Right cardiac atrium (tissue), 5 donors: ENCODE results near the gene REG4. TPM values are rescaled to one million over a fixed set of nuclear protein-coding genes. Genes with fewer than 3 reads are reported as not detected.
"Not testable (repeated sequence)": the region's sequence is repeated elsewhere in the genome, so short reads cannot be mapped to it uniquely, and the experiment has no call there.

Experiments
- ATAC-seq, 2 donors: fragments of 200-7000 bp; cut with Tn5 transposase; one replicate each; pipeline versions ENCODE4 v1.8.0 to v1.9.1; 2020; ENCODE audit warnings: moderate library complexity in 2 of 2, mild to moderate bottlenecking in 1 of 2
- DNase-seq, 3 donors: peaks; one replicate each; pipeline ENCODE4 v3.0.0-alpha.2; 2020
- H3K27ac ChIP-seq: one replicate; pipeline ENCODE4 v1.5.1; 2013; ENCODE audit warnings: mild to moderate bottlenecking, low read length, control low read depth, moderate library complexity
- H3K27me3 ChIP-seq: one replicate; pipeline ENCODE4 v1.6.1; 2013; ENCODE audit not compliant: control insufficient read depth, insufficient read depth
- H3K4me1 ChIP-seq: one replicate; pipeline ENCODE4 v1.6.1; 2013; ENCODE audit warnings: low read length; ENCODE audit not compliant: control insufficient read depth, insufficient read depth
- H3K4me3 ChIP-seq: one replicate; pipeline ENCODE4 v1.5.1; 2013; ENCODE audit warnings: low read length, control low read depth
- H3K9me3 ChIP-seq: one replicate; pipeline ENCODE4 v1.6.1; 2013; ENCODE audit warnings: low read length; ENCODE audit not compliant: control insufficient read depth
- WGBS: extraction: QIAGEN DNeasy Blood & Tissue Kit; methylation state at CpG from one replicate; pipeline ENCODE4 v1.1.7; 2013; 5-methylcytosine and 5-hydroxymethylcytosine counted together
- intact Hi-C, 4 donors: fragments of 100-400 bp; cut with DNase I; formaldehyde crosslinking; loops; one replicate each; pipeline versions ENCODE4 v1.11.0 to v1.14.0; 2022 to 2023
- polyA plus RNA-seq: library from polyadenylated mRNA; stranded (reverse); fragments of 200-250 nt; gene quantifications from one replicate; pipeline ENCODE4 v1.2.3, GENCODE V29; 2013
- total RNA-seq, 4 donors: library from RNA; stranded (reverse); fragmentation: NEBNext Ultra II Directional; extraction: Animal tissue kit (Norgen Biotek cat#: 25700); gene quantifications; one replicate each; pipeline ENCODE4 v1.2.1, GENCODE V29; 2021
- donor health status: healthy with polysubstance abuse.
- donor health status: DM: no; HTN: yes; CAD: no.
- donor health status: DM: no; HTN: no; CAD: no.
- donor health status: DM: no; HTN: yes; CAD: no; lungs with severe emphysema.
- donor health status: DM: yes; HTN: yes; CAD: no.

Gene REG4
- total and polyA plus RNA-seq, 5 donors: not detected

GRCh38 chr1:119829006-119829405 is 17.7 kb upstream of the REG4 start:
- intact Hi-C loops, H3K4me3 ChIP-seq, H3K27ac ChIP-seq, DNase-seq, H3K9me3 ChIP-seq, ATAC-seq, H3K4me1 ChIP-seq, H3K27me3 ChIP-seq: not testable (repeated sequence)

- WGBS: 78% methylated on average over 3 of the region's 3 CpGs
- no peak for ATAC-seq
- intact Hi-C loops: no loop called here
Measured at GRCh38 chr1:119828266-119828665, 17.0 kb upstream of the REG4 start.

GRCh38 chr1:119827010-119827409 is 15.8 kb upstream of the REG4 start:
- 75% methylated on average over 1 of the region's 1 CpG for WGBS
- Histone ChIP-seq H3K4me3 (no peak overlapping the region), H3K27me3 (no peaks in the 10 kb centered on the region), H3K9me3 (no peaks in the 10 kb centered on the region), H3K4me1 (no peaks in the 10 kb centered on the region), H3K27ac (no peak overlapping the region)
- intact Hi-C loops: no loop called here
- ATAC-seq (no peak), DNase-seq (no peak)

More at GRCh38 chr1:119828266-119828665, 17.0 kb upstream of the REG4 start:
- DNase-seq: no peak
- Histone ChIP-seq H3K4me3 (no peak overlapping the region), H3K4me1 (no peaks in the 10 kb centered on the region), H3K27me3 (no peaks in the 10 kb centered on the region), H3K9me3 (no peaks in the 10 kb centered on the region), H3K27ac (no peak overlapping the region)

- H3K4me3 ChIP-seq: no peak overlapping the region
- 73% methylated on average over 3 of the region's 3 CpGs for WGBS
- DNase-seq: no peak
- H3K9me3 ChIP-seq: no peaks in the 10 kb centered on the region
- H3K4me1 ChIP-seq: no peaks in the 10 kb centered on the region
- H3K27ac ChIP-seq: no peak overlapping the region
- intact Hi-C loops: no loop called here
- ATAC-seq: no peak
- H3K27me3 ChIP-seq: no peaks in the 10 kb centered on the region
Measured at GRCh38 chr1:119822406-119822805, 11.1 kb upstream of the REG4 start.

- Histone ChIP-seq H3K4me1 (no peaks in the 10 kb centered on the region), H3K27me3 (no peaks in the 10 kb centered on the region), H3K4me3 (no peak overlapping the region), H3K27ac (no peak overlapping the region), H3K9me3 (no peaks in the 10 kb centered on the region)
- 80% methylated on average over 2 of the region's 2 CpGs for WGBS
- intact Hi-C loops: no loop called here
- no peak for ATAC-seq
- no peak for DNase-seq
Measured at GRCh38 chr1:119818181-119818580, 6.9 kb upstream of the REG4 start.

GRCh38 chr1:119816407-119816806 is 5.1 kb upstream of the REG4 start:
- Histone ChIP-seq H3K27ac (no peak overlapping the region), H3K9me3 (no peaks in the 10 kb centered on the region), H3K4me1 (no peaks in the 10 kb centered on the region), H3K27me3 (no peaks in the 10 kb centered on the region), H3K4me3 (no peak overlapping the region)
- intact Hi-C loops: no loop called here
- DNase-seq (no peak), ATAC-seq (no peak)
- 51% methylated on average over 2 of the region's 2 CpGs for WGBS

- Histone ChIP-seq H3K27me3 (no peaks in the 10 kb centered on the region), H3K27ac (no peak overlapping the region), H3K4me1 (no peaks in the 10 kb centered on the region), H3K9me3 (no peaks in the 10 kb centered on the region), H3K4me3 (no peak overlapping the region)
- intact Hi-C loops: no loop called here
- no peak for ATAC-seq
- DNase-seq: no peak
- 80% methylated on average over 7 of the region's 7 CpGs for WGBS
Measured at GRCh38 chr1:119815928-119816327, 4.7 kb upstream of the REG4 start.

GRCh38 chr1:119815361-119815760 is 4.1 kb upstream of the REG4 start:
- Histone ChIP-seq H3K27ac (no peak overlapping the region), H3K27me3 (no peaks in the 10 kb centered on the region), H3K4me3 (no peak overlapping the region), H3K9me3 (no peaks in the 10 kb centered on the region), H3K4me1 (no peaks in the 10 kb centered on the region)
- 75% methylated on average over 3 of the region's 3 CpGs for whole genome bisulfite sequencing
- no peak for DNase-seq
- intact Hi-C loops: no loop called here
- no peak for ATAC-seq

GRCh38 chr1:119814288-119814687 is 3.0 kb upstream of the REG4 start:
- 45% methylated on average over 1 of the region's 1 CpG for WGBS
- intact Hi-C loops: no loop called here
- Histone ChIP-seq H3K9me3 (no peaks in the 10 kb centered on the region), H3K4me3 (no peak overlapping the region), H3K27ac (no peak overlapping the region), H3K27me3 (no peaks in the 10 kb centered on the region), H3K4me1 (no peaks in the 10 kb centered on the region)
- ATAC-seq: no peak
- no peak for DNase-seq

GRCh38 chr1:119811985-119812557 is 811 bp upstream of the REG4 start:
- intact Hi-C loops: no loop called here
- H3K27ac ChIP-seq: no peak overlapping the region
- no peaks in the 10 kb centered on the region for H3K27me3 ChIP-seq
- no peaks in the 10 kb centered on the region for H3K9me3 ChIP-seq
- H3K4me1 ChIP-seq: no peaks in the 10 kb centered on the region
- 75% methylated on average over 2 of the region's 2 CpGs for WGBS
- ATAC-seq (no peak), DNase-seq (no peak)
- no peak overlapping the region for H3K4me3 ChIP-seq

GRCh38 chr1:119808972-119809550 is 2.2 kb downstream of the REG4 start:
- H3K4me3 ChIP-seq: no peak overlapping the region
- no peaks in the 10 kb centered on the region for H3K9me3 ChIP-seq
- intact Hi-C loops: loop anchor here in 1 of 4 donors (5.0 kb wide), 1 partner anchor 67 kb away; no protein-coding TSS in a partner anchor
- H3K4me1 ChIP-seq: no peaks in the 10 kb centered on the region
- DNase-seq: peak; percentile 62 to 82 (median 81)
- 2% methylated on average over 6 of the region's 6 CpGs for WGBS
- peak; percentile 73 to 75 for ATAC-seq
- H3K27me3 ChIP-seq: no peaks in the 10 kb centered on the region
- H3K27ac ChIP-seq: no peak overlapping the region

GRCh38 chr1:119808491-119808890 is 2.8 kb downstream of the REG4 start:
- intact Hi-C loops: loop anchor here in 1 of 4 donors (5.0 kb wide), 1 partner anchor 66 kb away; no protein-coding TSS in a partner anchor
- H3K4me1 ChIP-seq: no peaks in the 10 kb centered on the region
- H3K9me3 ChIP-seq: no peaks in the 10 kb centered on the region
- no peak overlapping the region for H3K27ac ChIP-seq
- WGBS: 45% methylated on average over 3 of the region's 3 CpGs
- H3K4me3 ChIP-seq: no peak overlapping the region
- DNase-seq: no peak
- H3K27me3 ChIP-seq: no peaks in the 10 kb centered on the region
- no peak for ATAC-seq
